HG03139 (cell line): ENCODE measurements around the gene SPECC1L.

Experiments used
- ATAC-seq: cut with Tn5 transposase; IDR thresholded peaks from one replicate; pipeline ENCODE4 v1.9.1; 2021; ENCODE audit not compliant: unreplicated experiment

The SPECC1L gene

GRCh38 chr22:24412274-24412673 is 141.6 kb downstream of the SPECC1L start:
- no peak for ATAC-seq

GRCh38 chr22:24413271-24413670 is 142.6 kb downstream of the SPECC1L start:
- ATAC-seq = no peak

- no peak for ATAC-seq
Measured at GRCh38 chr22:24413736-24414385, 143.2 kb downstream of the SPECC1L start.

- ATAC-seq = no peak
Measured at GRCh38 chr22:24414523-24414922, 143.9 kb downstream of the SPECC1L start.

- no peak for ATAC-seq
Measured at GRCh38 chr22:24414984-24415945, 144.6 kb downstream of the SPECC1L start.

GRCh38 chr22:24416095-24416494 is 145.5 kb downstream of the SPECC1L start:
- ATAC-seq = no peak

GRCh38 chr22:24416611-24417010 is 146.0 kb downstream of the SPECC1L start:
- ATAC-seq = no peak

GRCh38 chr22:24417200-24417599 is 146.6 kb downstream of the SPECC1L start:
- no peak for ATAC-seq

- no peak for ATAC-seq
Measured at GRCh38 chr22:24417901-24418641, 147.4 kb downstream of the SPECC1L start.

- no peak for ATAC-seq
Measured at GRCh38 chr22:24418786-24419474, 148.3 kb downstream of the SPECC1L start.

GRCh38 chr22:24419475-24419850 is 148.8 kb downstream of the SPECC1L start:
- ATAC-seq = no peak

GRCh38 chr22:24420072-24420976 is 149.7 kb downstream of the SPECC1L start:
- no peak for ATAC-seq

- ATAC-seq = no peak
Measured at GRCh38 chr22:24420977-24421343, 150.3 kb downstream of the SPECC1L start.

- no peak for ATAC-seq
Measured at GRCh38 chr22:24421428-24421931, 150.8 kb downstream of the SPECC1L start.

GRCh38 chr22:24422102-24422665 is 151.6 kb downstream of the SPECC1L start:
- ATAC-seq = no peak

GRCh38 chr22:24423519-24424000 is 152.9 kb downstream of the SPECC1L start:
- no peak for ATAC-seq

- ATAC-seq = no peak
Measured at GRCh38 chr22:24424001-24424900, 153.6 kb downstream of the SPECC1L start.
